Forelimb muscle (tissue), 1 donor: ENCODE results near the gene ZNF419. TPM values are rescaled to one million over a fixed set of nuclear protein-coding genes. Genes with fewer than 3 reads are reported as not detected.
"Not testable (repeated sequence)": the region's sequence is repeated elsewhere in the genome, so short reads cannot be mapped to it uniquely, and the experiment has no call there.

ENCODE experiments used
- DNase-seq: peaks from one replicate; pipeline ENCODE4 v3.0.0-alpha.2; 2013; ENCODE audit warnings: low read depth
- polyA plus RNA-seq: library from polyadenylated mRNA; unstranded; fragments of 120-200 nt; gene quantifications from one replicate; pipeline ENCODE4 v1.2.1, GENCODE V29; 2013; ENCODE audit not compliant: insufficient read length

The ZNF419 gene
- polyA plus RNA-seq, result 10.6 TPM

GRCh38 chr19:57487477-57488298, at the start of gene ZNF419:
TSS of gene ZNF419 (plus strand) at chr19:57487750. CDS start at chr19:57487951, 201 bp downstream.
- DNase-seq, result peak; percentile 88

- DNase-seq, result no peak
These were observed 49.6 kb upstream of the ZNF419 start for GRCh38 chr19:57437931-57438330.

- DNase-seq, result no peak
These were observed 48.6 kb upstream of the ZNF419 start for GRCh38 chr19:57438925-57439324.

- no peak for DNase-seq
These were observed 45.4 kb upstream of the ZNF419 start for GRCh38 chr19:57441979-57442752.

- DNase-seq, result no peak
These were observed 44.3 kb upstream of the ZNF419 start for GRCh38 chr19:57443121-57443696.

GRCh38 chr19:57452307-57452706, 35.2 kb upstream of the ZNF419 start:
- no peak for DNase-seq

- DNase-seq, result no peak
These were observed 21.7 kb upstream of the ZNF419 start for GRCh38 chr19:57465680-57466381.

- no peak for DNase-seq
These were observed 21.1 kb upstream of the ZNF419 start for GRCh38 chr19:57466489-57466888.

- no peak for DNase-seq
These were observed 13.9 kb upstream of the ZNF419 start for GRCh38 chr19:57473646-57474045.

- DNase-seq, result peak; percentile 88
These were observed 10.2 kb upstream of the ZNF419 start, which contains the start of gene ZNF772 for GRCh38 chr19:57477191-57478008. TSS of gene ZNF772 (minus strand) at chr19:57477566. CDS start at chr19:57477309, 257 bp downstream.

GRCh38 chr19:57488299-57488644, 722 bp downstream of the ZNF419 start:
- DNase-seq, result not testable (repeated sequence)

GRCh38 chr19:57499332-57499679, 11.8 kb downstream of the ZNF419 start:
- not testable (repeated sequence) for DNase-seq

- DNase-seq, result peak; percentile 91
These were observed 12.3 kb downstream of the ZNF419 start, which contains the start of gene ZNF773 for GRCh38 chr19:57499680-57500395. TSS of gene ZNF773 (plus strand) at chr19:57499938. CDS start at chr19:57500081, 143 bp downstream.

GRCh38 chr19:57500400-57500799, 12.8 kb downstream of the ZNF419 start:
- not testable (repeated sequence) for DNase-seq

GRCh38 chr19:57506163-57506562, 18.6 kb downstream of the ZNF419 start:
- no peak for DNase-seq

- DNase-seq, result no peak
These were observed 23.9 kb downstream of the ZNF419 start for GRCh38 chr19:57511484-57511883.

- DNase-seq, result no peak
These were observed 25.3 kb downstream of the ZNF419 start for GRCh38 chr19:57512845-57513244.

- no peak for DNase-seq
These were observed 27.7 kb downstream of the ZNF419 start for GRCh38 chr19:57515255-57515654.

- DNase-seq, result not testable (repeated sequence)
These were observed 30.5 kb downstream of the ZNF419 start for GRCh38 chr19:57518021-57518420.
